Measurements from ENCODE around the gene HOXB13. TPM values are rescaled to one million over a fixed set of nuclear protein-coding genes. Genes with fewer than 3 reads are reported as not detected.

Gene HOXB13
- total RNA-seq = not detected
- not detected for polyA plus RNA-seq (2013, experiment 1 of 2)
- not detected for polyA plus RNA-seq (2013, experiment 2 of 2)
- total RNA-seq = 0 to 0.13 (median 0) reads per million in 172 experiments

DNA sequence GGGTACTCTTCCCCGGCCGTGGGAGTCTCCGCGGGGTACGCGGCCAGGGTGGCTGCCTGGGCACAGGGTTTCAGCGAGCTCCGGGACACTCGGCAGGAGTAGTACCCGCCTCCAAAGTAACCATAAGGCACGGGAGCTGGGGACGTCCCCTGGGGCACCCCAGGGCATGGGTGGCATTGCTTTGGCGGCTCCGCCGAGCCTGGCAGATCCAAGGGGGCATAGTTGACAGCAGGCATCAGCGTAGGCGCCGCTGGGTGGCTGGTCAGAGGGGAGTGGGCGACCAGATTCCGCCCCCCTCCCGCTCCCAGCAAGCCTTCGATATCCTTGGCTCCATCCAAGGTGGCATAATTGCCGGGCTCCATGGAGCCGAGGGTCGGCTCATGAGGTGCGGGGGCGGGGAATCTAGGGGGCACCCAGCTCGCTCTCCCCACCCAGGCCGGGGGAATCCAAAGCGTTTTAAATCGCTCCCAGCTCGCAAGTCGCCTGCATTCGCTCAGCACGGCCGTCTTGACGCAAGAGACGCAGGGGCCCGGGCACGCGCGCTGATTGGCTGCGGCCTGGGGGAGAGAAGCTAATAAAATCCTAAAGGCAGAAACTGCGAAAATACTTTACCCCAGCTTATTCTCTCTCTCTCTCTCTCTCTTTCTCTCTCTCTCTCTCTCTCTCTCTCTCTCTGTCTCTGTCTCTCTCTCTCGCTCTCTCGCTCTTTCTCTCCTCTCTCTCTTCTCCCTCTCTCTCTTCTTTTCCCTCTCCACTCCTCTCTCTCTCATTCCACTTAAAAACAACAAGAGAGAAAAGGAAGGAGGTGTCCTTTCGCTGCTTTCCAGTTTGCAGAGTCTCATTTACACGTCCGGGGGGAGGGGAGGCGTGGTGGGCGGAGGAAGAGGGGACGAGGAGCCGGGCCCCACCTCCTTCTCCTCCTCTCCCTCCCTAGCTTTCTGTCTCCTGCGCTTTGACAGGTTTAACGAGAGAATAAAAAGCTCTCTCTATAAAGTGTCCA, at the start of gene HOXB13:
Gene HOXB13, minus strand, starts transcription at position 519 of the 1,000 bp plus-strand sequence. Its CDS starts 157 bp downstream, at position 362.
- Histone ChIP-seq H3K36me3 (ENCODE audit: insufficient read depth, low read length) (no peaks in the 10 kb centered on the region), H3K4me1 (ENCODE audit: insufficient read depth, low read length) (peaks cover 56% of the 10 kb centered on the region), H3K27ac (ENCODE audit: low read depth in 1 of 2, low read length in 2 of 2) (no peak within 1 kb of the TSS), H3K9me3 (ENCODE audit: control insufficient read depth in 1 of 2, insufficient read depth in 1 of 2, low read length in 2 of 2) (peaks cover 0 to 52% of the 10 kb centered on the region in 2 experiments), H3K27me3 (ENCODE audit: control insufficient read depth in 1 of 2, insufficient read depth in 2 of 2, low read length in 2 of 2) (peaks cover 93 to 98% of the 10 kb centered on the region in 2 experiments), H3K4me3 (ENCODE audit: low read length) (peak within 1 kb of the TSS; percentile 29)
- Mint-ChIP-seq H3K4me1 (ENCODE audit: low read depth) (peaks cover 47% of the 10 kb centered on the region), H3K27ac (no peak within 1 kb of the TSS), H3K9me3 (no peaks in the 10 kb centered on the region), H3K4me3 (peak within 1 kb of the TSS; percentile 77), H3K27me3 (peaks cover 98% of the 10 kb centered on the region), H3K36me3 (ENCODE audit: low read depth) (no peaks in the 10 kb centered on the region)
- intact Hi-C loops (cut with DNase I, micrococcal nuclease) = no loop called here
- ChIA-PET POLR2A (interaction anchor here (1.0 to 1.7 kb wide), 3 partner anchors 10 to 39 kb away, joined by 3 to 6 read pairs (median 6); no protein-coding TSS in a partner anchor), CTCF (interaction anchor here (1.5 kb wide), 1 partner anchor 50 kb away, joined by 3 read pairs; no protein-coding TSS in a partner anchor)
- ATAC-seq (ENCODE audit: poor library complexity) (peak; percentile 52), DNase-seq (peak in 7 of 14 experiments; percentile 24 to 66 (median 33))
- TF ChIP-seq, protein P1, sequence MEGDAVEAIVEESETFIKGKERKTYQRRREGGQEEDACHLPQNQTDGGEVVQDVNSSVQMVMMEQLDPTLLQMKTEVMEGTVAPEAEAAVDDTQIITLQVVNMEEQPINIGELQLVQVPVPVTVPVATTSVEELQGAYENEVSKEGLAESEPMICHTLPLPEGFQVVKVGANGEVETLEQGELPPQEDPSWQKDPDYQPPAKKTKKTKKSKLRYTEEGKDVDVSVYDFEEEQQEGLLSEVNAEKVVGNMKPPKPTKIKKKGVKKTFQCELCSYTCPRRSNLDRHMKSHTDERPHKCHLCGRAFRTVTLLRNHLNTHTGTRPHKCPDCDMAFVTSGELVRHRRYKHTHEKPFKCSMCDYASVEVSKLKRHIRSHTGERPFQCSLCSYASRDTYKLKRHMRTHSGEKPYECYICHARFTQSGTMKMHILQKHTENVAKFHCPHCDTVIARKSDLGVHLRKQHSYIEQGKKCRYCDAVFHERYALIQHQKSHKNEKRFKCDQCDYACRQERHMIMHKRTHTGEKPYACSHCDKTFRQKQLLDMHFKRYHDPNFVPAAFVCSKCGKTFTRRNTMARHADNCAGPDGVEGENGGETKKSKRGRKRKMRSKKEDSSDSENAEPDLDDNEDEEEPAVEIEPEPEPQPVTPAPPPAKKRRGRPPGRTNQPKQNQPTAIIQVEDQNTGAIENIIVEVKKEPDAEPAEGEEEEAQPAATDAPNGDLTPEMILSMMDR (IDR thresholded peaks at IDR 0.05) = no peak

DNA sequence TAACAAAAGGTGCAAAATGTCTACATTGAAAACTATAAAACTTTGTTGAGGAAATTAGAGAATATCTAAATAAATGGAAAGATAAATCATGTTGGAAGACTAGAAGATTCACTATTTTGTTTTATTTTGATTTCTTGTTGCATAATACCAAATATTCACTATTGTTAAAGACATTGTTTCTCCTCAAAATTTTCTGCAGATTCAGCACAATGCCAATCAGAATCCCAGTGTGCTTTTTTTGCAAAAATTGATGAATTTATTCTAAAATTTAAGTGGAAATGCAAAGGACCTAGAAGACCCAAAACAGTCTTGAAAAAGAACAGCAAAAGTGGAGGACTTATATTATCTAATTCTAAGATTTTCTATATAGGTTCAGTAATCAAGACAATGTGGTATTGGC, 48.1 kb upstream of the HOXB13 start:
- H3K4me3 Mint-ChIP-seq = no peak overlapping the region
- no peak overlapping the region for H3K27ac Mint-ChIP-seq
- POLR2A ChIA-PET = no interaction called here
- H3K4me3 ChIP-seq (ENCODE audit: low read length) = no peak overlapping the region
- H3K27ac ChIP-seq (ENCODE audit: low read depth in 1 of 2, low read length in 2 of 2) = no peak overlapping the region
- ATAC-seq (ENCODE audit: poor library complexity) (no peak), DNase-seq (no peak)
- CTCF ChIA-PET = interaction anchor here (0.7 kb wide), 1 partner anchor 547 kb away, joined by 3 read pairs; no protein-coding TSS in a partner anchor
- H3K36me3 Mint-ChIP-seq (ENCODE audit: low read depth) = no peaks in the 10 kb centered on the region
- peaks cover 52% of the 10 kb centered on the region for H3K27me3 Mint-ChIP-seq
- no peaks in the 10 kb centered on the region for H3K36me3 ChIP-seq (ENCODE audit: insufficient read depth, low read length)
- no peaks in the 10 kb centered on the region for H3K9me3 Mint-ChIP-seq
- intact Hi-C loops (cut with DNase I, micrococcal nuclease) = no loop called here
- H3K27me3 ChIP-seq (ENCODE audit: control insufficient read depth in 1 of 2, insufficient read depth in 2 of 2, low read length in 2 of 2) = peaks cover 0 to 5% of the 10 kb centered on the region in 2 experiments
- no peaks in the 10 kb centered on the region for H3K4me1 Mint-ChIP-seq (ENCODE audit: low read depth)
- TF ChIP-seq, protein P1 (IDR thresholded peaks at IDR 0.05) = no peak
- H3K9me3 ChIP-seq (ENCODE audit: control insufficient read depth in 1 of 2, insufficient read depth in 1 of 2, low read length in 2 of 2) = no peaks in the 10 kb centered on the region
- no peaks in the 10 kb centered on the region for H3K4me1 ChIP-seq (ENCODE audit: insufficient read depth, low read length)

DNA sequence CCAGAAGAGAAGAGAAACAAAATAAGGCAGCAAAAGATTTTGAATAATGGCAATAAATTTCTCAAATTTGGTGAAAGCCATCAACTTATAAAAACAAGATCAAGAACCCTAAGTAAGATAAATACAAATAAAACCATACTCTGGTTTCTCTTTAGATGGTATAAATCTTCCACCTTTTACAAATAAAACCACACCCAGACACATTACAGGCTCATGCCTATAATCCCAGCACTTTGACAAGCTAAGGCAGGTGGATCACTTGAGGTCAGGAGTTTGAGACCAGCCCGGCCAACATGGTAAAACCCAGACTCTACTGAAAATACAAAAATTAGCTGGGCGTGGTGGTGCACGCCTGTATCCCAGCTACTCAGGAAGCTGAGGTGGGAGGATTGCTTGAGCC, 44.7 kb upstream of the HOXB13 start:
- CTCF ChIA-PET = interaction anchor here (0.6 kb wide), 1 partner anchor 353 kb away, joined by 3 read pairs; no protein-coding TSS in a partner anchor
- H3K27me3 Mint-ChIP-seq = peaks cover 68% of the 10 kb centered on the region

More for the DNA sequence above, 44.7 kb upstream of the HOXB13 start:
- H3K4me1 Mint-ChIP-seq (ENCODE audit: low read depth) = no peaks in the 10 kb centered on the region
- Histone ChIP-seq H3K27me3 (ENCODE audit: control insufficient read depth in 1 of 2, insufficient read depth in 2 of 2, low read length in 2 of 2) (peaks cover 12% of the 10 kb centered on the region in 2 experiments), H3K9me3 (ENCODE audit: control insufficient read depth in 1 of 2, insufficient read depth in 1 of 2, low read length in 2 of 2) (no peaks in the 10 kb centered on the region), H3K27ac (ENCODE audit: low read depth in 1 of 2, low read length in 2 of 2) (no peak overlapping the region), H3K4me1 (ENCODE audit: insufficient read depth, low read length) (no peaks in the 10 kb centered on the region), H3K4me3 (ENCODE audit: low read length) (no peak overlapping the region), H3K36me3 (ENCODE audit: insufficient read depth, low read length) (no peaks in the 10 kb centered on the region)
- intact Hi-C loops (cut with DNase I, micrococcal nuclease) = no loop called here
- POLR2A ChIA-PET = no interaction called here
- H3K4me3 Mint-ChIP-seq = no peak overlapping the region
- no peaks in the 10 kb centered on the region for H3K9me3 Mint-ChIP-seq
- H3K36me3 Mint-ChIP-seq (ENCODE audit: low read depth) = no peaks in the 10 kb centered on the region
- DNase-seq = no peak
- TF ChIP-seq, protein P1 (IDR thresholded peaks at IDR 0.05) = no peak
- no peak overlapping the region for H3K27ac Mint-ChIP-seq
- ATAC-seq (ENCODE audit: poor library complexity) = no peak
